Measurements from ENCODE around the gene PGAP2. TPM values are rescaled to one million over a fixed set of nuclear protein-coding genes. Genes with fewer than 3 reads are reported as not detected.

Gene PGAP2
- total RNA-seq, 1 experiment from 2014 or later = 30.5 TPM

GRCh38 chr11:3866206-3866605 lies 57.8 kb downstream of the PGAP2 start (continued):
- TF ChIP-seq ZBTB33 (IDR thresholded peaks at IDR 0.05; ENCODE audit: extremely low read depth, insufficient replicate concordance, low read length) = no peak
- TF ChIP-seq CTCF (IDR thresholded peaks at IDR 0.05 in 2 of 3, conservative IDR thresholded peaks at IDR 0.05 in 1 of 3; ENCODE audit: borderline replicate concordance in 1 of 3, insufficient read depth in 1 of 3, low read depth in 2 of 3, low read length in 2 of 3) = no peak
- TF ChIP-seq SIN3A (IDR thresholded peaks at IDR 0.05; ENCODE audit: low read depth) = no peak

- Histone ChIP-seq H3K27me3 (ENCODE audit: insufficient read depth, low read length) (no peaks in the 10 kb centered on the region), H3K4me2 (ENCODE audit: low read length) (no peak overlapping the region), H3K36me3 (ENCODE audit: control insufficient read depth in 1 of 2, insufficient read depth in 2 of 2, low read length in 2 of 2) (no peaks in the 10 kb centered on the region), H4K20me1 (ENCODE audit: insufficient read depth) (no peaks in the 10 kb centered on the region), H3K4me3 (replicated peaks in 1 of 2; ENCODE audit: low read depth in 1 of 2, low read length in 2 of 2) (no peak overlapping the region), H2AFZ (ENCODE audit: low read depth, low read length, poor library complexity, severe bottlenecking) (no peak overlapping the region), H3K27ac (ENCODE audit: low read depth, low read length) (no peak overlapping the region), H3K9me3 (ENCODE audit: control insufficient read depth in 1 of 2, insufficient read depth in 1 of 2, low read depth in 1 of 2, low read length in 2 of 2) (no peaks in the 10 kb centered on the region), H3K9ac (ENCODE audit: low read length) (no peak overlapping the region), H3K9me2 (ENCODE audit: insufficient read depth) (no peaks in the 10 kb centered on the region), H3K4me1 (ENCODE audit: control insufficient read depth in 1 of 2, insufficient read depth in 2 of 2, low read length in 2 of 2) (peaks cover 0 to 7% of the 10 kb centered on the region in 2 experiments; a peak in 2 of 4 replicates), H3K79me2 (ENCODE audit: insufficient read depth, low read length) (no peaks in the 10 kb centered on the region)
- intact Hi-C loops (cut with micrococcal nuclease) = no loop called here
- ChIA-PET POLR2A (no interaction called here), RAD21 (ENCODE audit: low non-redundant PET in 1 of 2, low total read pairs in 2 of 2, uncharacterized antibody in 2 of 2, unreplicated experiment in 2 of 2) (no interaction called here), CTCF (no interaction called here)
- TF ChIP-seq ELF1 (IDR thresholded peaks at IDR 0.05; ENCODE audit: borderline replicate concordance, low read depth) (no peak), ZNF274 (IDR thresholded peaks at IDR 0.05; ENCODE audit: low read depth, low read length) (no peak), SRF (IDR thresholded peaks at IDR 0.05; ENCODE audit: low read depth) (no peak), ZBTB33 (IDR thresholded peaks at IDR 0.05; ENCODE audit: extremely low read depth, insufficient replicate concordance, low read length) (no peak), YY1 (IDR thresholded peaks at IDR 0.05; ENCODE audit: extremely low read depth, insufficient replicate concordance, low read depth, low read length) (no peak), ATF3 (IDR thresholded peaks at IDR 0.05) (no peak), CEBPB (IDR thresholded peaks at IDR 0.05; ENCODE audit: low read depth) (no peak), JUND (IDR thresholded peaks at IDR 0.05) (no peak)
- ATAC-seq (no peak), DNase-seq (ENCODE audit: low read depth, low spot score) (no peak)
- BruUV-seq (replicated peaks) = no TSS peak
Measured at GRCh38 chr11:3866836-3867208, 58.5 kb downstream of the PGAP2 start.

Measured in HCT116 (cell line).